CD4-positive, alpha-beta T cell (primary cell): ENCODE data around the gene MYOD1. TPM values are rescaled to one million over a fixed set of nuclear protein-coding genes. Genes with fewer than 3 reads are reported as not detected.

Experiments used
- ATAC-seq: fragments of 200-7000 bp; cut with Tn5 transposase; one replicate; pipeline ENCODE4 v1.10.0; 2022; ENCODE audit warnings: mild to moderate bottlenecking; ENCODE audit not compliant: poor library complexity
- CTCF ChIA-PET: fragments of 350-600 bp; sonication (Branson Sonifier 250); formaldehyde crosslinking; loops from one replicate; lab custom pipeline; 2021; ENCODE audit warnings: antibody characterized with exemption, inconsistent platforms; lab: Charles Lee
- POLR2A ChIA-PET: fragments of 350-600 bp; sonication (Branson Sonifier 250); formaldehyde crosslinking; loops from one replicate; lab custom pipeline; 2021; ENCODE audit warnings: antibody characterized with exemption, inconsistent platforms; lab: Charles Lee
- DNase-seq, 14 experiments: peaks; one replicate each; pipeline ENCODE4 v3.0.0-alpha.2; 2013 to 2020; ENCODE audit warnings: mixed read lengths in 2 of 14
- H3K27ac ChIP-seq, 2 donors: one replicate each; pipeline versions ENCODE4 v1.5.1 to v1.7.0; 2013; ENCODE audit warnings: low read length in 2 of 2, low read depth in 1 of 2, mild to moderate bottlenecking in 1 of 2
- H3K27me3 ChIP-seq, 2 experiments: 1 replicate in 1 of 2; 2 replicates in 1 of 2; pipeline versions ENCODE4 v1.6.1 to v1.7.0; 2013; ENCODE audit warnings: low read length in 2 of 2, control low read depth in 1 of 2, mild to moderate bottlenecking in 1 of 2, moderate library complexity in 1 of 2; ENCODE audit not compliant: insufficient read depth in 2 of 2, control insufficient read depth in 1 of 2
- H3K36me3 ChIP-seq: one replicate; pipeline ENCODE4 v1.6.1; 2013; ENCODE audit warnings: low read length, control low read depth; ENCODE audit not compliant: insufficient read depth
- H3K4me1 ChIP-seq: one replicate; pipeline ENCODE4 v1.6.1; 2013; ENCODE audit warnings: low read length, control low read depth; ENCODE audit not compliant: insufficient read depth
- H3K4me3 ChIP-seq: one replicate; pipeline ENCODE4 v1.5.1; 2013; ENCODE audit warnings: mild to moderate bottlenecking, low read length, moderate library complexity
- H3K9me3 ChIP-seq, 2 experiments: 1 replicate in 1 of 2; 2 replicates in 1 of 2; pipeline versions ENCODE4 v1.6.1 to v1.7.0; 2013; ENCODE audit warnings: low read length in 2 of 2, mild to moderate bottlenecking in 2 of 2, control low read depth in 1 of 2, moderate library complexity in 1 of 2; ENCODE audit not compliant: control insufficient read depth in 1 of 2, insufficient read depth in 1 of 2
- H3K27ac Mint-ChIP-seq: one replicate; pipeline ENCODE4 v1.8.0; 2020; ENCODE audit warnings: mixed read lengths
- H3K27me3 Mint-ChIP-seq: one replicate; pipeline ENCODE4 v1.8.0; 2021; ENCODE audit warnings: mixed read lengths
- H3K36me3 Mint-ChIP-seq: one replicate; pipeline ENCODE4 v1.8.0; 2021; ENCODE audit warnings: low read depth, mixed read lengths
- H3K4me1 Mint-ChIP-seq: one replicate; pipeline ENCODE4 v1.8.0; 2021; ENCODE audit warnings: low read depth, mixed read lengths
- H3K4me3 Mint-ChIP-seq: one replicate; pipeline ENCODE4 v1.8.0; 2020; ENCODE audit warnings: mild to moderate bottlenecking, mixed read lengths
- H3K9me3 Mint-ChIP-seq: one replicate; pipeline ENCODE4 v1.8.0; 2020; ENCODE audit warnings: mixed read lengths
- CTCF ChIP-seq: fragments of 200-600 bp; IDR thresholded peaks from one replicate; pipeline ENCODE4 v1.8.0; 2022; ENCODE audit warnings: antibody characterized with exemption, mild to moderate bottlenecking
- intact Hi-C, 2 experiments: fragments of 100-400 bp; cut with DNase I in 1 of 2; cut with micrococcal nuclease in 1 of 2; formaldehyde crosslinking; loops; one replicate each; pipeline versions ENCODE4 v1.15.1 to v1.9.0; 2023 to 2025; cut with DNase I, micrococcal nuclease
- total RNA-seq, 174 experiments: library from RNA in 2 of 174; stranded (reverse) in 2 of 174; gene quantifications; one replicate each; pipeline ENCODE4 v1.2.3 and lab custom pipeline; 2021 to 2026

MYOD1 gene
- total RNA-seq, 2 experiments from 2014 or later, result not detected

- Mint-ChIP-seq H3K9me3 (no peaks in the 10 kb centered on the region), H3K4me3 (no peak overlapping the region), H3K27ac (no peak overlapping the region), H3K27me3 (peaks cover 15% of the 10 kb centered on the region), H3K36me3 (no peaks in the 10 kb centered on the region), H3K4me1 (no peaks in the 10 kb centered on the region)
- H3K4me3 ChIP-seq, result no peak overlapping the region
- ATAC-seq (no peak), DNase-seq (no peak)
- ChIA-PET CTCF (no interaction called here), POLR2A (no interaction called here)
- no peaks in the 10 kb centered on the region for H3K27me3 ChIP-seq
- no peak for TF ChIP-seq CTCF
- no peaks in the 10 kb centered on the region for H3K9me3 ChIP-seq
- H3K36me3 ChIP-seq, result no peaks in the 10 kb centered on the region
- intact Hi-C loops, result no loop called here
- H3K27ac ChIP-seq, result no peak overlapping the region
- H3K4me1 ChIP-seq, result no peaks in the 10 kb centered on the region
Measured at GRCh38 chr11:17762309-17762974, 43.1 kb downstream of the MYOD1 start.

GRCh38 chr11:17763244-17763643 is 43.9 kb downstream of the MYOD1 start:
- ChIA-PET POLR2A (no interaction called here), CTCF (no interaction called here)
- H3K4me1 ChIP-seq, result no peaks in the 10 kb centered on the region
- Mint-ChIP-seq H3K36me3 (no peaks in the 10 kb centered on the region), H3K27ac (no peak overlapping the region), H3K9me3 (no peaks in the 10 kb centered on the region), H3K27me3 (peaks cover 15% of the 10 kb centered on the region), H3K4me3 (no peak overlapping the region), H3K4me1 (no peaks in the 10 kb centered on the region)
- no peak for DNase-seq
- no peak overlapping the region for H3K27ac ChIP-seq
- ATAC-seq, result no peak
- H3K27me3 ChIP-seq, result no peaks in the 10 kb centered on the region
- no peaks in the 10 kb centered on the region for H3K9me3 ChIP-seq
- TF ChIP-seq CTCF, result no peak
- H3K36me3 ChIP-seq, result no peaks in the 10 kb centered on the region
- H3K4me3 ChIP-seq, result no peak overlapping the region
- intact Hi-C loops, result no loop called here

- H3K36me3 ChIP-seq, result no peaks in the 10 kb centered on the region
- H3K27me3 Mint-ChIP-seq, result peaks cover 15% of the 10 kb centered on the region
- H3K9me3 Mint-ChIP-seq, result no peaks in the 10 kb centered on the region
- intact Hi-C loops, result no loop called here
- H3K4me1 ChIP-seq, result no peaks in the 10 kb centered on the region
- H3K9me3 ChIP-seq, result no peaks in the 10 kb centered on the region
- no peak overlapping the region for H3K4me3 Mint-ChIP-seq
- H3K4me1 Mint-ChIP-seq, result no peaks in the 10 kb centered on the region
- ChIA-PET POLR2A (no interaction called here), CTCF (no interaction called here)
- no peak overlapping the region for H3K27ac ChIP-seq
- TF ChIP-seq CTCF, result no peak
- ATAC-seq (no peak), DNase-seq (no peak)
- no peaks in the 10 kb centered on the region for H3K36me3 Mint-ChIP-seq
- H3K27me3 ChIP-seq, result no peaks in the 10 kb centered on the region
- no peak overlapping the region for H3K4me3 ChIP-seq
- H3K27ac Mint-ChIP-seq, result no peak overlapping the region
Measured at GRCh38 chr11:17763703-17764102, 44.3 kb downstream of the MYOD1 start.
